NCI-H2107 (cell line): ENCODE results near the gene RGMB.

Experiments used
- DNase-seq: peaks from one replicate; lab custom pipeline; 2025; lab: John Stamatoyannopoulos, UW

RGMB gene

DNA sequence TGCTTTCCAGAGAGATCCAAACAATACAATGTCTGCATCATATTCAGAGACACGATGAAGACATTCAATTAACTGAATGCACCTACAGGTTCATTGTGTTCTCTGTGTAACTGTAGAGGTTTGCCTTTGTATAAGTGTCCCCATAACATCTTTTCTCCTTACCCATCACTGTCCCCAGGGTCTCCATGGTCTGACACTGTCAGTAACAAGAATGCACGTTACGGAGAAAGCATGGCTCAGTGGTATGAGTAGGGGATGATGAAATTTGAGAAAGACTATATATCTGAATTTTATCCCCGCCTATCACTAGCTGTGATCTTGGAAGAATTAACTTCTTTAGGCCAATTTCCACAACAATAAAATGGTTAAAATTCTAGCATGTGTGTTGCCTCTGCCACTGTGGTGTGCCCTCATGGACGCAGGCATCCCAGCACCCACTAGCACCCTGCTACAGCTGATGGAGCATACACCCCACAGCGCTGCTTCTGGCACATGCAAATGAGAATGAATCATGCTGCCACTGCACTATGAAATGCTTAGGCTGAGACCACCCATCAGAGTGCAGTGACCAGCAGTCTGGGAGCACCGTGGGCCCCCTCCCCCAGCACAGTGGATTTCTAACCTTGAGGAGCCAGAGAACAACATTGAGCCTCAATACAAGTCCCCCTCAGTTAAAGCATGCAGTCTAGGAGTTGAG lies 54.3 kb downstream of the RGMB start:
- no peak for DNase-seq

DNA sequence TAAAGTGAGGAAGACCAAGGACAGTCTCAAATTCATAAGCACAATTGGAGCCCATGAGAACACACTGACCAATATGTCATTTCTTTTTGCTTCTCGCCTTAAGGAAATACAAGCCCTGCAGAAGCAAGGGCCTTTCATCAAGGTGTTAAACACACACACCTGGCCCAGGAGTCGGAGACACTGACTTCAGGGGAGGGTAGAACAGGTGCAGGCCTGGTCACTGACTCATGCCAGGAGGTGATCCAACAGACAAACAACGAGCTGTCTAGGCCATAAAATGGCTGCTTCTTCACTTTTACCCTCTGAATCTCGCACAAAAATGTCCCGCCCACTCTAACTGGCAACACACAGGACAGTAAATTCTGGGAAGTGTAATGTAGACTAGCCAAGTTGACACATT lies 62.7 kb downstream of the RGMB start:
- DNase-seq: no peak

DNA sequence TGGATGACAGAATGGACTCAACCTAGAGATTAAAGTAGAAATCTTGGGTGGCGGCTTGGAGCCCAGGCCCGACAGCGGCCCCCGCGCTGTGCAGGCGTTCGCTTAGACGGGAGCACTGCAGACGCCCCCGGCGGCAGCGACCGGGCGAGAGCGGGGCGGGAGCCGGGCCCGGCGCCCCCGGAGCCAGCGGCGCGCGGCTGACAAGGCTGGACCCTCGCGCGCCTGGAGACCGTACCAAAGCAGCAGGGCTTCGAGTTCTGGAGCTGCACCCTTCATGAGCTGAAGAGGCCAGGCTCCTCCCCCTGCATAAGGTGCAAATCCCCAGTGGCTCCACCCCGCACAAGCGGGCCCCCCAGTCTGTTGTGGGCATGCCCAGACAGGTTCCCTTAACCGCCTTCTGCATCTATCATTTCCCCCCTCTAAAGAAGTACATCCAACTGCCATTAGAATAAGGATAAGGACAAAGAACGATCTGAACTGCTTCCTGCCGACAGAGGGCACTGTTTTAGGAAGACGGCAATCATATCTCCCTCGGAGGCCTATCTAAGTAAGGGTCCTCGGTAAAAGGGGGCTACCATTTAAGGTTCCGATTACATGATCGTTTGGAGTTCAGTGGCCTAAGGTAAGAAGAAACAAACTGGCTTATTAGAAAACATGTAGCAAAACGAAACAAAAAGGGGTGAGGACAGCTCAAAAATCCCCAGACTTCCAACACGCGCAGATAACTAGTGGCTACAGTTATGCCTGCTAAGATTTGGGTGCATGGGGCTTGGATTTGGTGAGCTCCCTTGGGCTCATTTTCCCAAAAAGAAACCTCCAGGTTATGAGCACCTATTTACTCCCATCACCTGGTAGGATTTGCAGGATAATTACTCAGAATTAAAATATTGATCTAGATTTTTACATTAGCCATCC lies 66.3 kb downstream of the RGMB start:
- DNase-seq: no peak

DNA sequence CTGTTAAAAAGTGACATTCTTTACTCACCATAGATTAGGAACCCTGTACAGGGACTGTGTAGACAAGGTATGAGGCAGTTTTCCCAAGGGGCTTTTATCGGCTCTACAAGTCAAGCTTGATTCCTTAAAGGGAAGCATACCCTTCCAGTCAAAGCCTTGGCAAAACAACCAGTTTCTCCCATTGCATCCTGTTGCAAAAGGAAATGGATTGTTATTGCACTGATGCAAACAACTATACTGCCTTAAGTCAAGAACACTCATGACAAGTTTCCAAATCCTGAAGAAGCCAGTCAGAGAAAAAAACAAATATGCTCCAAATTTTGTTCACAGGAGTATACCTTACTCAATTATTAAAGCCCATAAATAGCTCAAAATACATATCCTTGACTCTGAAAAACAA lies 67.5 kb downstream of the RGMB start:
- DNase-seq: no peak

DNA sequence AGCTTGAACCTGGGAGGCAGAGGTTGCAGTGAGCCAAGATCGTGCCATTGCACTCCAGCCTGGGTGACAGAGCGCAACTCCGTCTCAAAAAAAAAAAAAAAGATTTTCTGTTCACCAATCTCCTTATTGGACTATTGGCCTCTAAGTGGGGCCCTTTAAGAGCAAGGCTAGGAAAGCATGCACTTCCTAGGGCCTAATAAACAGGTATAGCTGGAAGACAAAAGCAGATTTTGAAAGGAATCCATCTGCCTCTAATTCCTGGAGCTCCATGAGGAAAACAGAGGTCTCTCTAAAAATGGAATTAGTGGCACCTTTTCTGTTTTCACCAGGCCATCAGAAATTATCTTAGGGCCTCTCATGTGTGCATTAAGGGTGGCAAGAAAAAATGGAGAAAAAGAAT lies 70.0 kb downstream of the RGMB start:
- DNase-seq: no peak

- DNase-seq: no peak
These were observed 71.4 kb downstream of the RGMB start for GRCh38 chr5:98844865-98845264.

GRCh38 chr5:98845878-98846277 lies 72.4 kb downstream of the RGMB start:
- DNase-seq: no peak
